HEK293T (cell line): ENCODE measurements around the gene C3orf22.

ENCODE experiments used
- CTCF ChIA-PET: fragments of 350-600 bp; formaldehyde crosslinking; extraction: SDS; loops from one replicate; lab custom pipeline; 2021; ENCODE audit warnings: antibody characterized with exemption, inconsistent platforms; lab: Yijun Ruan, JAX
- POLR2A ChIA-PET: fragments of 350-600 bp; formaldehyde crosslinking; extraction: SDS; loops from one replicate; lab custom pipeline; 2020; ENCODE audit warnings: antibody characterized with exemption, inconsistent platforms; lab: Yijun Ruan, JAX
- DNase-seq: peaks from one replicate; pipeline ENCODE4 v3.0.0; 2012; ENCODE audit warnings: mixed read lengths; ENCODE audit errors: extremely low spot score
- ARNT ChIP-seq: fragments of 450-650 bp; IDR thresholded peaks from 2 replicates; pipeline ENCODE4 v1.6.1; 2017; ENCODE audit warnings: mild to moderate bottlenecking
- BHLHE40 ChIP-seq: fragments of 450-650 bp; IDR thresholded peaks from 2 replicates; pipeline ENCODE4 v1.6.1; 2016; ENCODE audit warnings: mild to moderate bottlenecking, moderate library complexity, borderline replicate concordance
- CTBP1 ChIP-seq: fragments of 450-650 bp; IDR thresholded peaks from 2 replicates; pipeline ENCODE4 v1.6.1; 2016; ENCODE audit warnings: borderline replicate concordance
- ELF4 ChIP-seq: fragments of 450-650 bp; IDR thresholded peaks from 2 replicates; pipeline ENCODE4 v1.6.1; 2017; ENCODE audit warnings: antibody characterized with exemption
- FOXA1 ChIP-seq: fragments of 450-650 bp; IDR thresholded peaks from 2 replicates; pipeline ENCODE4 v1.6.1; 2016; ENCODE audit warnings: mild to moderate bottlenecking
- FOXK2 ChIP-seq: fragments of 450-650 bp; IDR thresholded peaks from 2 replicates; pipeline ENCODE4 v1.6.1; 2016; ENCODE audit warnings: mild to moderate bottlenecking
- FOXM1 ChIP-seq: fragments of 450-650 bp; IDR thresholded peaks from 2 replicates; pipeline ENCODE4 v1.6.1; 2017; ENCODE audit warnings: mild to moderate bottlenecking, borderline replicate concordance
- HDGF ChIP-seq: fragments of 450-650 bp; IDR thresholded peaks from 2 replicates; pipeline ENCODE4 v1.6.1; 2017; ENCODE audit warnings: antibody characterized with exemption, borderline replicate concordance
- L3MBTL2 ChIP-seq: fragments of 450-650 bp; conservative IDR thresholded peaks from 2 replicates; pipeline ENCODE4 v1.6.1; 2016; ENCODE audit warnings: mild to moderate bottlenecking
- LEF1 ChIP-seq: fragments of 450-650 bp; IDR thresholded peaks from 2 replicates; pipeline ENCODE4 v1.6.1; 2017; ENCODE audit warnings: mild to moderate bottlenecking, borderline replicate concordance
- NFRKB ChIP-seq: fragments of 450-650 bp; IDR thresholded peaks from 2 replicates; pipeline ENCODE4 v1.6.1; 2016; ENCODE audit warnings: mild to moderate bottlenecking, moderate library complexity
- SP1 ChIP-seq: fragments of 450-650 bp; IDR thresholded peaks from 2 replicates; pipeline ENCODE4 v1.6.1; 2017
- SUZ12 ChIP-seq: fragments of 450-650 bp; IDR thresholded peaks from 2 replicates; pipeline ENCODE4 v1.6.1; 2016; ENCODE audit warnings: mild to moderate bottlenecking
- TARDBP ChIP-seq: fragments of 450-650 bp; IDR thresholded peaks from 2 replicates; pipeline ENCODE4 v1.6.1; 2016
- ZNF384 ChIP-seq: fragments of 450-650 bp; IDR thresholded peaks from 2 replicates; pipeline ENCODE4 v1.6.1; 2016
- TF ChIP-seq, protein P1 (sequence below): fragments of 450-650 bp; IDR thresholded peaks from 2 replicates; pipeline ENCODE4 v1.6.1; 2016

The C3orf22 gene

DNA sequence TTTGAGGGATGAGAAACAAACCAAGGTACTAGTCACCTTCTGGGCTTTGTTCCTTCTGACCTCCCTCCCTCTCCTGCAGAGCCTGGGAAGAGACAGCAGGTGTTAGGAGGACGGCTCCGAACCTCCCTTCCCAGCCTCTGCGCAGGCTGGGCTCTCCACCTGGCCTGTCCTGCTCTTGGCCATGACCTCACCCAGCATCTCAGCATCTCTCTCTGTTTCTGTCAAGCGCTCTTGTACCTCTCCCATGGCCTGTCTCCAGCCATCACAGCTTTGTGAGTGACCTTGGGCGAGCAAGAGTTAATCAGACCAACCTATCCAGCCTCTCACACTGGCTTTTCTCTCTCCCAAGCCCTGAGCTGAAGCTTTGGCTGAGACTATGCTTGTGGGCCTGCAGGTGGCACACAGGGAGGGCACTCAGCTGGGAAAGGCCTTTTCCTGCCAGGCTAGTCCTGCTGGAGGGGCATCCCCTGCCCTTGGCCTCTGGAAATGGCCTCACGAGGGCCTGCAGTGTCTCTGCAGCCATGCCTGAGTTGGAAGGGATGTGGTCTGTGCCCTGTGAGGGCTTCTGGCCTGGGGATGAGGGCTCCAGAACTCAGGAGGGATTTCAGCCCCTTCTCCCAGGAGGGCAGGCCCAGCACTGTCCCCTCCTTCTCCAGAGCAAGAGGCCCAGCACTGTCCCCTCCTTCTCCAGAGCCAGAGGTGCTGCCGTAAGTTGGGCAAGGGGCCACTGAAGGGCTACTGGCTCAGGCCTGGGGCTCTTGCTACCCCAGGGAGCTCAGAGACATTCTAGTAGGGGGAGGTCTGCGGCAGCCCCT lies 32.7 kb downstream of the C3orf22 start:
- ChIA-PET CTCF (no interaction called here), POLR2A (no interaction called here)
- DNase-seq = no peak
- TF ChIP-seq NFRKB = no peak
- TF ChIP-seq CTBP1 = no peak
- TF ChIP-seq FOXK2 = no peak
- TF ChIP-seq HDGF = no peak
- TF ChIP-seq LEF1 = no peak

DNA sequence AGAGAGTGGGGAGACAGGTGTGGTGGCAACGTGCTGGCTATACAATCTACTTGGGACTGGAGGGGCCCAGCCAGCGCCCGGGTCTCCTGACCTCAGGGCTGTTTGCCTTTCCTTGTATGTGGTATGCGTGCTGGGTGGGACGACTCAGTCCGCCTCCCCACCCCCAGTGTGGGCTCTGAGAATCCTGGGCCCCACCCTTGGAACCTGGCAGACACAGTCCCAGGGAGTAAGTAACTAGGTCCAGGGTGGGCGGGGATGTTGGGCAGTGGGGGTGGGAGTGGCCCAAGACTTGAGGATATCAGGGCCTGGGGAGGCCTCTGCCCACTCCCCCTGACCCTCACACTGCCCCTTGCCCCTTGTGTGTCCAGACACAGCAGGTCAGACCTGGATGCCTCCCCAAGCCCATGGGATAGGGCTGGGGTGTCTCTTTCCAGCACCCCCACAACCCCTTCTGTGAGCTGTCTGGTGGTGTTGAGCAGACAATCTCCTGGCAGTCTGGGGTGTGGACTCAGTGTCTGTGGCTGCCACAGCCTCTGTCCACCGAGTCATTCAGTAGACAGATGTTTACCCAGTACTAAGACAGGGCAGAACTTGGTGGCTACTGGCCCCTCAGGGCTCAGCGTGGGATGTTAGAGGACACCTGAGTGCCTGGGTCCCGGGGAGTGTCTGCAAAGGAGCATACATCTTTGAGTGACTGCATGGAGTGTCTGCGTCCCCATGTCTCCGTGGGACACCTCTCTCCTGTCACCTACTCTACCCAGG lies 33.5 kb downstream of the C3orf22 start:
- CTCF ChIA-PET = no interaction called here
- POLR2A ChIA-PET = no interaction called here
- DNase-seq = no peak
- TF ChIP-seq FOXK2 = no peak
- TF ChIP-seq SUZ12 = no peak
- TF ChIP-seq ELF4 = no peak
- TF ChIP-seq NFRKB = no peak
- no peak for TF ChIP-seq SP1
- TF ChIP-seq HDGF = no peak
- TF ChIP-seq FOXM1 = no peak
- no peak for TF ChIP-seq LEF1
- TF ChIP-seq ARNT = no peak
- TF ChIP-seq, protein P1, sequence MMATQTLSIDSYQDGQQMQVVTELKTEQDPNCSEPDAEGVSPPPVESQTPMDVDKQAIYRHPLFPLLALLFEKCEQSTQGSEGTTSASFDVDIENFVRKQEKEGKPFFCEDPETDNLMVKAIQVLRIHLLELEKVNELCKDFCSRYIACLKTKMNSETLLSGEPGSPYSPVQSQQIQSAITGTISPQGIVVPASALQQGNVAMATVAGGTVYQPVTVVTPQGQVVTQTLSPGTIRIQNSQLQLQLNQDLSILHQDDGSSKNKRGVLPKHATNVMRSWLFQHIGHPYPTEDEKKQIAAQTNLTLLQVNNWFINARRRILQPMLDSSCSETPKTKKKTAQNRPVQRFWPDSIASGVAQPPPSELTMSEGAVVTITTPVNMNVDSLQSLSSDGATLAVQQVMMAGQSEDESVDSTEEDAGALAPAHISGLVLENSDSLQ = no peak
- no peak for TF ChIP-seq L3MBTL2
- no peak for TF ChIP-seq ZNF384
- TF ChIP-seq CTBP1 = no peak

DNA sequence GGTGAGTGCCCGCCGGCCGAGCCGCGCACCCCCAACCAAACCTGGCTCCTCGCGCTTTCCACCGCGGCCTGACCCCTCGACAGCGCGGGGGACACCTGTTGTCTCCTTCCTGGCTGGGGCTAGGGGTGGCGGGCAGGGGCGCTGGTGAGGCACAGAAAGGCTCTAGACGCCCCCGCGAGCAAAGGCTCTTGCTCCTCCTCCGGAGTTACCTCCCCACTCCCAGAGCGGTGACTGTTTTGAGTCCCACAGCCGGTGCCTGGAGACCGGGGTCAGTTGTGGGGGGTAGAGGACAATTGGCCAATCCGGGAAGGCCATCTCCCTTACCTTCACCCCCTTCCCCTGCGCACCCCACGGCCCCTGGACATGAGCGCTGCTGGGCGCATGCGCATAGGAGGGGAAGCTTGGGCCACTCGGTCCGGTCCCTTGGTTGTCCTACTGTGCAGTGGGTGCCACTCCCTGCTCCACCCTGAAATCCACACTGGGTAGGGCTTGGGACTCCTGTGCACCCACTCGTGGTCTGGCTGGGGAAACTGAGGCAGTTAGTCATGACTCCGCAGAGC lies 34.2 kb downstream of the C3orf22 start:
- no peak for DNase-seq
- no peak for TF ChIP-seq BHLHE40
- TF ChIP-seq CTBP1 = no peak
- TF ChIP-seq FOXK2 = no peak
- TF ChIP-seq NFRKB = no peak
- TF ChIP-seq FOXA1 = no peak
- TF ChIP-seq FOXM1 = no peak
- no peak for TF ChIP-seq ARNT
- TF ChIP-seq, protein P1 = no peak
- no peak for TF ChIP-seq L3MBTL2
- no peak for TF ChIP-seq HDGF
- TF ChIP-seq ZNF384 = no peak
- TF ChIP-seq LEF1 = no peak
- no peak for TF ChIP-seq SP1
- no peak for TF ChIP-seq ELF4
- ChIA-PET CTCF (no interaction called here), POLR2A (no interaction called here)

DNA sequence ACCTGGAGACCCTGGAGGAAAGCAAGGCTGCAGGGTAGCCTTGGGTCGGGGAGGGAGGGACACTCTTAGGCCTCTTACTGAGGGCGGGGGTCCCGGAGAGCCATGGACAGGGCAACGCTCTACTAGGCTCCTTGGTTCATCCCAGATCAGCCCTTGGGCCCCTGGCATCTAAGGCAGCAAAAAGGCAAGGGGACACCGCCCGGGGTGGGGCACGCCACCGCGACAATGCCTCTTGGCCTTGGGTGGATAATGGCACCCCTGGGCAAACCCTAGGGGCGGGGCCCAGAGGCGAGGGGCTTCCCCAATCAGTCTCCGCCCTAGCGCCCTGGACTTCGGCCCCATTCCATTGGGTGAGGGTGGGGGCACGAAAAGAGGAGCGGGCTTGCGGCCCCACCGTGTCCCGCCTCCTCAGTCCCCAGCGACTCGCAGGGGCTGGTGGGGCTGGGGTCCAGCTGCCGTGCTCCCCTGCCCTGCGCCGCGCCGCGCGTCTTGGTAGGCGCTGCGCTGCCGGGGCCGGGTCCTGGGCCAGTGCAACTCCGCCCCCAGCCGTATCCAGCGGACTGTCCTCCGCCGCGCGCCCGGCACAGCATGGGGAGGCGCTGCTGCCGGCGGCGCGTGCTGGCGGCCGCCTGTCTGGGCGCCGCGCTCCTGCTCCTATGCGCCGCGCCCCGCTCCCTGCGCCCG lies 34.8 kb downstream of the C3orf22 start, which contains the start of gene CHST13:
Gene CHST13 (plus strand): TSS at position 411 of the 684 bp plus-strand sequence. CDS start 178 bp downstream, at position 589.
- peak; percentile 71 for DNase-seq
- ChIA-PET CTCF (interaction anchor here (1.2 to 1.5 kb wide), 2 partner anchors 9 to 13 kb away, joined by 3 to 6 read pairs; no protein-coding TSS in a partner anchor), POLR2A (no interaction called here)
- no peak for TF ChIP-seq CTBP1
- TF ChIP-seq ARNT = no peak
- no peak for TF ChIP-seq BHLHE40
- no peak for TF ChIP-seq LEF1
- no peak for TF ChIP-seq ELF4
- TF ChIP-seq ZNF384 = no peak
- TF ChIP-seq FOXA1 = no peak
- TF ChIP-seq FOXM1 = no peak
- TF ChIP-seq HDGF = no peak
- no peak for TF ChIP-seq TARDBP
- TF ChIP-seq SP1 = no peak

DNA sequence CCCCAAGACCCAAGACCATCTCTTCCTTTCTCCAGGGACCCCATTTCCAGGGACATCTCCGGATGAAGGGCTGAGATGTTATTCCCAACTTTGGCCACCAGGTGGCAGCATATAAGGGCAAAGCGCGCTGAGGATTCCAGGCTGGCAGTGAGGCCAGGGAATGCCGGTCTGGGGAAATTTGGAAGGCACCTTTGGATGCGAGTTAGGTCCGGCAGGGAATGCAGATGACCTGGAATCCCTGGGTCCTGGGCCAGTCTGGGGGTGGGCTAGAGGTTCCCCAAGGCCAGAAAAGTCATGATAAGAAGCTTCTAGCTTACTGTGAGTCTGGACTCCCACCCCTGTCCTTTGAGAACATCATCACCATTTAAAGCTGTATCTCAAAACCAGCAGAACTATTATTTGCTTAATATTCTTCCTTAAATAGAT lies 36.4 kb downstream of the C3orf22 start:
- TF ChIP-seq L3MBTL2 (no peak), LEF1 (no peak), FOXA1 (no peak), ELF4 (no peak), SUZ12 (no peak), CTBP1 (no peak), TARDBP (no peak), ZNF384 (no peak), ARNT (no peak), NFRKB (no peak), SP1 (no peak), FOXK2 (no peak), BHLHE40 (no peak)
- TF ChIP-seq, protein P1 = no peak
- DNase-seq = peak; percentile 80
- ChIA-PET POLR2A (no interaction called here), CTCF (interaction anchor here (0.6 to 1.5 kb wide), 4 partner anchors 9 to 936 kb away, joined by 3 to 6 read pairs (median 3); no protein-coding TSS in a partner anchor)
